COLO668 (cell line): Measurements from ENCODE around the gene ASPRV1.
A peak's percentile ranks its signal among the peaks of the same experiment; 100 is the strongest.

ENCODE experiments used
- DNase-seq: peaks from one replicate; lab custom pipeline; 2025; ENCODE audit not compliant: unreplicated experiment; lab: John Stamatoyannopoulos, UW

Gene ASPRV1

GRCh38 chr2:69914164-69914949 is 47.1 kb downstream of the ASPRV1 start:
- peak; percentile 99 for DNase-seq

GRCh38 chr2:69911985-69912563 is 49.4 kb downstream of the ASPRV1 start:
- no peak for DNase-seq
